ENCODE results near the gene DDX42.

DNA sequence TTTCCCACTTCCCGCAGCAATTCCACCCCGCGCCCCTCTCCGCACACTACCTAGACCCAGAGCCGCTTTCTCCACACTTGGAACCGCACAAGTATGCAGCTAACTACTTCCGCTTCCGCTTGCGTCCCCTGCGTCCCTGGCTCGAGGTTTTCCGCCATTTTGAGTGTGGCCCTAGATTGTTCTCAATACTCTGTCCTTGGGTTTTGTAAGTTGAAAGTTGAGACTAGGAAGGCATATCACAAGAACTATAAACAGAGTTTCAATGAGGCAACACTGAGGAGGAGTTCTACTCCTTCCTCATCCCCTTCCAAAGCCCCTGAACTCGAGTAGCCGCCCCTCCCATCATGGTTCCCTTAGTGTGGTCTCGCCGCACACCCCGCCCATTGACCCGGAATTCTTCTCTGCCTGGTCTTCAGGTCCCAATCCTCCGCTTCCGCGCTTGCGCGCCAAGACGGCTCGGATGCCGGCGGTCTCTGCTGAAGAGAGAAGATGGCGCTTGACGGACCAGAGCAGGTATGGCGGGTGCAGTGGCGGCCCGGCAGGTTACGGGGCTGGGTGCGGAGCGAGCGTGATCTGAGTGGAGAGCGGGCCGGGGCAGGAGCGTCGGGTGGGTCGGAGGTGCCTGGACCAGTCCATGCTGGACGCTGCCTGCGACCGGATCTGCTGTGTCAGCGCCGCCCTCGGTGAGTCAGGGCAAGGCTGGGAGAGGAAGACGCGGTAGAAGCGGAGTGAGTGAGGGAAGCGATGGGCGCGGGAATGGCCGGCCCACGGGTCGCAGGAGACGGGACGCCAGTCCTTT lies 53.2 kb downstream of the DDX42 start, which contains the start of the genes FTSJ3 and PSMC5:
- TF ChIP-seq, protein P1, sequence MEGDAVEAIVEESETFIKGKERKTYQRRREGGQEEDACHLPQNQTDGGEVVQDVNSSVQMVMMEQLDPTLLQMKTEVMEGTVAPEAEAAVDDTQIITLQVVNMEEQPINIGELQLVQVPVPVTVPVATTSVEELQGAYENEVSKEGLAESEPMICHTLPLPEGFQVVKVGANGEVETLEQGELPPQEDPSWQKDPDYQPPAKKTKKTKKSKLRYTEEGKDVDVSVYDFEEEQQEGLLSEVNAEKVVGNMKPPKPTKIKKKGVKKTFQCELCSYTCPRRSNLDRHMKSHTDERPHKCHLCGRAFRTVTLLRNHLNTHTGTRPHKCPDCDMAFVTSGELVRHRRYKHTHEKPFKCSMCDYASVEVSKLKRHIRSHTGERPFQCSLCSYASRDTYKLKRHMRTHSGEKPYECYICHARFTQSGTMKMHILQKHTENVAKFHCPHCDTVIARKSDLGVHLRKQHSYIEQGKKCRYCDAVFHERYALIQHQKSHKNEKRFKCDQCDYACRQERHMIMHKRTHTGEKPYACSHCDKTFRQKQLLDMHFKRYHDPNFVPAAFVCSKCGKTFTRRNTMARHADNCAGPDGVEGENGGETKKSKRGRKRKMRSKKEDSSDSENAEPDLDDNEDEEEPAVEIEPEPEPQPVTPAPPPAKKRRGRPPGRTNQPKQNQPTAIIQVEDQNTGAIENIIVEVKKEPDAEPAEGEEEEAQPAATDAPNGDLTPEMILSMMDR (IDR thresholded peaks at IDR 0.05; ENCODE audit: low read length), result peak; percentile 49
- TF ChIP-seq EZH2 (optimal IDR thresholded peaks at IDR 0.05; ENCODE audit: low read depth, low read length), result no peak

Measured in MM.1S (cell line).